BJ (cell line): Measurements from ENCODE around the gene AMZ1. TPM values are rescaled to one million over a fixed set of nuclear protein-coding genes. Genes with fewer than 3 reads are reported as not detected.

Experiments
- CTCF ChIA-PET: fragments of 350-600 bp; formaldehyde crosslinking; extraction: SDS; loops from one replicate; lab custom pipeline; 2021; ENCODE audit warnings: antibody characterized with exemption, inconsistent platforms; lab: Yijun Ruan, JAX
- POLR2A ChIA-PET: fragments of 300-600 bp; sonication (Branson Sonifier 250); formaldehyde crosslinking; extraction: SDS; loops from one replicate; lab custom pipeline; 2021; ENCODE audit warnings: antibody characterized with exemption; lab: Charles Lee
- DNase-seq: peaks from one replicate; pipeline ENCODE4 v3.0.0-alpha.2; 2011; ENCODE audit warnings: low read depth
- H3K27me3 ChIP-seq: 2 replicates; pipeline ENCODE4 v1.6.0; 2011; ENCODE audit warnings: low read length; ENCODE audit not compliant: control insufficient read depth, insufficient read depth
- H3K36me3 ChIP-seq: 2 replicates; pipeline ENCODE4 v1.5.1; 2011; ENCODE audit warnings: low read length; ENCODE audit not compliant: control insufficient read depth, insufficient read depth
- H3K4me3 ChIP-seq: 2 replicates; pipeline ENCODE4 v1.5.1; 2011; ENCODE audit warnings: low read depth, mild to moderate bottlenecking, control low read depth, low read length
- polyA plus RNA-seq: library from polyadenylated mRNA; depleted of rRNA; stranded (reverse); fragments of >200 nt; gene quantifications from 2 replicates; pipeline ENCODE4 v1.2.3, GENCODE V29; 2011
- TF ChIP-seq, protein P1 (sequence below): IDR thresholded peaks from 2 replicates; pipeline ENCODE4 v1.5.1; 2011; ENCODE audit warnings: low read depth, mild to moderate bottlenecking, control low read depth, inconsistent platforms, low read length, moderate library complexity; ENCODE audit not compliant: insufficient read depth

AMZ1 gene
- polyA plus RNA-seq, 1 experiment = 3.7 TPM

DNA sequence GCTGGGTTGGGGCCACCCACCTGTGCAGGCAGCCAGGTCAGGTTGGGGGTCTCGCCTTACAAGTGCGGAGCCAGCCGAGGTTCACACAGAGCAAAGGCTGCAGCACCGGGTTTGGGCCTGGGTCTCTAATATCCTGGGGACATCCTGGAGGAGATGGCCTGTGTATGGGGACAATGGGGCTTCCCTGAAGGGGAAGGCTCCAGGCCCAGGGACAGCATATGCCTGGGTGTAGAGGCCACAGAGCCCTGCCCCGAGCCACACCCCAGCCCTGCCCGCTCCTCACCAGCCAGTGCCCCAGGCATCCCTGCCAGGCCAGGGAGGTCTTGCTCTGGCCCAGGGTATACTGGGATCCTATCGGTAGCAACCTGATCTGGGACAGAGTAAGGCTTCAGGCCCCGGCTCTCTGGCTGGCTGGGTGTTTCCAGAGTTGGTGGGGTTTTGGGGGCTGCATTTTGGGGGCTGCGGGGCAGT, 47.1 kb upstream of the AMZ1 start:
- no peak for DNase-seq
- peaks cover 5% of the 10 kb centered on the region for H3K36me3 ChIP-seq
- H3K27me3 ChIP-seq = no peaks in the 10 kb centered on the region
- TF ChIP-seq, protein P1, sequence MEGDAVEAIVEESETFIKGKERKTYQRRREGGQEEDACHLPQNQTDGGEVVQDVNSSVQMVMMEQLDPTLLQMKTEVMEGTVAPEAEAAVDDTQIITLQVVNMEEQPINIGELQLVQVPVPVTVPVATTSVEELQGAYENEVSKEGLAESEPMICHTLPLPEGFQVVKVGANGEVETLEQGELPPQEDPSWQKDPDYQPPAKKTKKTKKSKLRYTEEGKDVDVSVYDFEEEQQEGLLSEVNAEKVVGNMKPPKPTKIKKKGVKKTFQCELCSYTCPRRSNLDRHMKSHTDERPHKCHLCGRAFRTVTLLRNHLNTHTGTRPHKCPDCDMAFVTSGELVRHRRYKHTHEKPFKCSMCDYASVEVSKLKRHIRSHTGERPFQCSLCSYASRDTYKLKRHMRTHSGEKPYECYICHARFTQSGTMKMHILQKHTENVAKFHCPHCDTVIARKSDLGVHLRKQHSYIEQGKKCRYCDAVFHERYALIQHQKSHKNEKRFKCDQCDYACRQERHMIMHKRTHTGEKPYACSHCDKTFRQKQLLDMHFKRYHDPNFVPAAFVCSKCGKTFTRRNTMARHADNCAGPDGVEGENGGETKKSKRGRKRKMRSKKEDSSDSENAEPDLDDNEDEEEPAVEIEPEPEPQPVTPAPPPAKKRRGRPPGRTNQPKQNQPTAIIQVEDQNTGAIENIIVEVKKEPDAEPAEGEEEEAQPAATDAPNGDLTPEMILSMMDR = no peak
- CTCF ChIA-PET = interaction anchor here (1.5 kb wide), 1 partner anchor 14 kb away, joined by 3 read pairs; no protein-coding TSS in a partner anchor
- no peak overlapping the region for H3K4me3 ChIP-seq
- POLR2A ChIA-PET = no interaction called here

DNA sequence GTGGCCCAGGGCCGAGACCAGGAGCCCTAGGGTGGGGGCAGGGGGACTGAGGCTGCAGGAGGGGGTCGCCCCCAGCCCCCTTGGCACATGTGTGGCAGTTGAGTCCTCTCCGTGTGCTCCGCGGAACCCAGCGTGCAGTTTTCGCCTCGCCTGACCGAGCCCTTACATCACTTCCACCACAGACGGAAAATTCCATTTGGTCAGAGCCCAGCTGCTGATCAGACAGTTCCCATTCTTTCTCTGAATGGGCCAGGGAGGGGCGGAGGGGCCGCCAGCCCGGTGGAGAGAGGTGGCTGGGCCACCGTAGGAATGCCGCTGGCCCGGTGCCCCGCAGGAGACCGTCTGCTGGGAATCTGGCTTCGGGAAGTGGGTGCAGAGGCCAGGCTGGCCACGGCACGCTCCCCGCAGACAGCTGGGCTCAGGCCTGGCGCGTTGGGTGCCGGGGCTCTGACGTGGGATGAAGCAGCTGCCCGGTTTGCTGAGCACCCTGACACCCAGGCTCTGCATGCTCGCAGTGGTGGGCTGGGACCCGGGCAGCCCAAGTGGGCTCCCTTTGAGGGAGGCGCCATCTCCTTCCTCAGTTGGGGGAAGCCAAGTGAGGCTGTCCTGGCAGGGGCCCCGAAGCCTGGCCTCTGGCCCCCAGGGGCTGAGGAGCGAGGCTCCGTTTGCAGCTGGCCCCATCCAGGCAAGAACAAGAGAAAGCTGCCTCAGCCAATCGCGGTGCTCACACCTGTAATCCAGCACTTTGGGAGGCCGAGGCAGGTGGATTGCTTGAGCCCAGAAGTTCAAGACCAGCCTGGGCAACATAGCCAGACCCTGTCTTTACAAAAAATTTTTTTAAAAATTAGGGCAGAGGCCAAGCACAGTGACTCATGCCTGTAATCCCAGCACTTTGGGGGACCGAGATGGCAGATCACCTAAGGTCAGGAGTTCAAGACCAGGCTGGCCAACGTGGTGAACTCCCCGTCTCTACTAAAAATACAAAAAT, 46.3 kb upstream of the AMZ1 start:
- Histone ChIP-seq H3K4me3 (no peak overlapping the region), H3K27me3 (no peaks in the 10 kb centered on the region), H3K36me3 (peaks cover 5% of the 10 kb centered on the region; the same call in 1 of the 2 replicates)
- DNase-seq = peak; percentile 89
- CTCF ChIA-PET = interaction anchor here (1.5 kb wide), 1 partner anchor 13 kb away, joined by 3 read pairs; no protein-coding TSS in a partner anchor
- POLR2A ChIA-PET = no interaction called here
- TF ChIP-seq, protein P1 = 0 out of 2 replicates have a peak, but pooled peaks have one; percentile 14

DNA sequence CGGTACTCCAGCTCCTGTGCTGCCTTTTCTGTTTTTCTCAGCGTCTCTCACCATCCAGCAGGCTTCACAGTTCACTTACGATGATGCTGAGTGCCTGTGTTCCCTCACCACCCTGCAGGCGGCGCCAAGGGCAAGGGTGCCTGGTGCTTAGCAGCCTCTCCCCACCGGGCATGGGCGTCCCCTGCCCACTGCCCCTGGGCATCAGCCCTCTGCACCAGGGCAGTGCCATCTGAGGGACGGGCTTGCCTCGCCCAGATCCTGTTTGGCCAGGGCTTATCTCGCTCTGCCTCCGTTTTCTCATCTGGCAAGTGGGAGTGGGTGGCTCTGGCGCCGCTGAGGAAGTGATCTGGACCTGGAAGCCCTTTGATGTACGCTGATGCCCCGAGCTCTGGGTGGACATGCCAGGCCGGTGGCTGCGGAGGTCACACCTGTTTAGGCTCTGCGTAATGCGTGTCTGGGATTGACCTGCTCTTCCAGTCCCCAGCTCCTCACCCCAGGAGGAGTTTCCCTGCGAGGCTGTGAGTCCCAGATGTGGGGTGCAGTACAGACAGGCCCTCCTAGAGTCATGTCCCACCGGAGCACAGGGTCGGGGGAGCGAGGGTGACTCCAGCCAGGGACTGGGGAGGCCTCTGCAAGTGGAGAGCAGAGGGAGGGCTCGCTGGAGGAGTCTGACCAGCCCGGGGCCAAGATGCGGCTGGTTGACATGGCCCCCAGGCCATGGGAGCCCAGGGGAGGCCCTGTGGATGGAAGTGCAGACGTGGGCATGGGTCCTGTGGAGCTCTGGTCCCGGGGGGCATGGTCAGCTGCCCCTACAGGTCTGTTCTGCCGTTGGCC, 44.4 kb upstream of the AMZ1 start:
- no peak for DNase-seq
- ChIA-PET CTCF (interaction anchor here (1.5 kb wide), 2 partner anchors 9 to 27 kb away, joined by 5 to 6 read pairs; no protein-coding TSS in a partner anchor), POLR2A (no interaction called here)
- Histone ChIP-seq H3K27me3 (no peaks in the 10 kb centered on the region), H3K4me3 (no peak overlapping the region), H3K36me3 (peaks cover 18% of the 10 kb centered on the region)
- TF ChIP-seq, protein P1 = 0 out of 2 replicates have a peak, but pooled peaks have one; percentile 6

DNA sequence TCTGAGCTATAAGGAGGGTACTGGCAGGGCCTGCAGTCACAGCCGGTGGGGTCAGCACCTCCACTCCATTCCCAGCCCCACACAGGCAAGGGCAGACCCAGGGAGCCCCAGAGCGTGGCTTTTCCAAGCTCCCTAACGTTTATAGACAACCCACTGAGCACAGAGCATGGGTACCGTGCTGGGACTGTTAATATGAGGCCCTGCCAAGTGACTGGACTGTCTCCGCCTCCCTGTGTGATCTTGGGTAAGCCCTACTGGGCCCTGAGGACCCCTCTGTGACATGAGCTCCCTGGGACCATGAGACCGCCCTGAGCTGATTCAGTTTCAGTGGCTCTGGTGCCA, 43.8 kb upstream of the AMZ1 start:
- TF ChIP-seq, protein P1 = no peak
- H3K27me3 ChIP-seq = no peaks in the 10 kb centered on the region
- ChIA-PET POLR2A (no interaction called here), CTCF (interaction anchor here (1.5 to 1.6 kb wide), 3 partner anchors 9 to 221 kb away, joined by 3 to 6 read pairs (median 5); no protein-coding TSS in a partner anchor)
- DNase-seq = no peak
- H3K36me3 ChIP-seq = peaks cover 17% of the 10 kb centered on the region
- H3K4me3 ChIP-seq = no peak overlapping the region
